Uterine smooth muscle cell (primary cell): ENCODE results near the gene SLC48A1. TPM values are rescaled to one million over a fixed set of nuclear protein-coding genes. Genes with fewer than 3 reads are reported as not detected.

ENCODE experiments used
- total RNA-seq: library from RNA; depleted of rRNA; stranded (reverse); fragments of >200 nt; gene quantifications from 2 replicates; pipeline ENCODE4 v1.2.3, GENCODE V29; 2014

Gene SLC48A1
- total RNA-seq, result 7.0 and 15.5 TPM in 2 replicates

GRCh38 chr12:47773062-47773857 is at the start of gene SLC48A1:
SLC48A1 (plus strand) TSS chr12:47773238; CDS start chr12:47773305, 67 bp downstream.

GRCh38 chr12:47725091-47725772 is 47.8 kb upstream of the SLC48A1 start, which contains the start of gene ENDOU:
ENDOU (minus strand) TSS chr12:47725490; CDS start chr12:47725413, 77 bp downstream.

GRCh38 chr12:47758834-47759690 is 14.0 kb upstream of the SLC48A1 start, which contains the start of gene RAPGEF3:
RAPGEF3 (minus strand) TSS chr12:47758880; CDS start chr12:47758556, 324 bp downstream.

GRCh38 chr12:47819896-47820630 is 47.0 kb downstream of the SLC48A1 start, which contains the start of gene HDAC7:
HDAC7 (minus strand) TSS chr12:47819903; CDS start chr12:47819785, 118 bp downstream.

Other genes starting within 250 kb of the SLC48A1 start
- gene RPAP3, start 67.2 kb upstream of the SLC48A1 start, total RNA-seq, result 18.4 and 29.4 TPM in 2 replicates
- under 0.01 and 0.11 TPM in 2 replicates for gene ENDOU, start 47.7 kb upstream of the SLC48A1 start, total RNA-seq
- 5.3 and 6.1 TPM in 2 replicates for gene RAPGEF3, start 14.4 kb upstream of the SLC48A1 start, total RNA-seq
- 24.5 and 35.1 TPM in 2 replicates for gene HDAC7, start 46.7 kb downstream of the SLC48A1 start, total RNA-seq
- gene VDR, start 131.8 kb downstream of the SLC48A1 start, total RNA-seq, result 2.7 and 9.2 TPM in 2 replicates
- gene TMEM106C, start 190.4 kb downstream of the SLC48A1 start, total RNA-seq, result 120 and 175 TPM in 2 replicates
- not detected in 2 replicates for gene COL2A1, start 231.2 kb downstream of the SLC48A1 start, total RNA-seq